Measurements from ENCODE around the gene GATD1. TPM values are rescaled to one million over a fixed set of nuclear protein-coding genes. Genes with fewer than 3 reads are reported as not detected.
A peak's percentile ranks its signal among the peaks of the same experiment; 100 is the strongest.

GATD1 gene, protein sequence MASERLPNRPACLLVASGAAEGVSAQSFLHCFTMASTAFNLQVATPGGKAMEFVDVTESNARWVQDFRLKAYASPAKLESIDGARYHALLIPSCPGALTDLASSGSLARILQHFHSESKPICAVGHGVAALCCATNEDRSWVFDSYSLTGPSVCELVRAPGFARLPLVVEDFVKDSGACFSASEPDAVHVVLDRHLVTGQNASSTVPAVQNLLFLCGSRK
- polyA plus RNA-seq (2011; rRNA removed) (14.5 and 16.8 TPM in 2 replicates), polyA plus RNA-seq (2017; fragmentation: RNase III; extraction: RNeasy Plus Mini Kit Qiagen cat#74134 plus additional on column Dnase treatment) (41.9 to 43.5 TPM (median 43.1 TPM) in 3 replicates), polyA minus RNA-seq (2011; rRNA and poly(A)+ RNA removed) (8.6 and 9.5 TPM in 2 replicates)
- 82.8 and 96.7 TPM in 2 replicates for polyA plus RNA-seq (2012; cell fraction: cytosol; rRNA removed)
- polyA plus RNA-seq (2012; cell fraction: nucleus; rRNA removed), result 296 and 428 TPM in 2 replicates

GRCh38 chr11:777288-778255, at the start of gene GATD1:
GATD1 (minus strand) TSS chr11:777487; CDS start chr11:777462, 25 bp downstream.
- FAIRE-seq (no peak), ATAC-seq (peak; percentile 75 to 77), DNase-seq (ENCODE audit: low read depth in 1 of 2, low spot score in 1 of 2) (peak; percentile 87 to 96)
- POLR2A ChIA-PET, result interaction anchor here (0.6 to 1.5 kb wide), 7 partner anchors 8 to 42 kb away, joined by 3 to 5 read pairs (median 4); partner anchors contain the start of genes CEND1 and TALDO1
- Histone ChIP-seq H3K27ac (peak within 1 kb of the TSS; percentile 91 to 95), H3K4me3 (peak within 1 kb of the TSS; percentile 84), H3K4me2 (peak within 1 kb of the TSS; percentile 100), H3K4me1 (peaks cover 43% of the 10 kb centered on the region), H3K9me3 (no peaks in the 10 kb centered on the region)
- TF ChIP-seq NPAS2 (CRISPR knock-in tag; IDR thresholded peaks at IDR 0.05; ENCODE audit: borderline replicate concordance) (peak; percentile 60; the same call in 1 of the 2 replicates), POLR2A (IDR thresholded peaks at IDR 0.05; ENCODE audit: low read length) (peak; percentile 95), PHF8 (IDR thresholded peaks at IDR 0.05; ENCODE audit: borderline replicate concordance, low read depth) (peak; percentile 73; the same call in 1 of the 2 replicates), BHLHE40 (IDR thresholded peaks at IDR 0.05; ENCODE audit: low read depth, low read length) (peak; percentile 65; the same call in 1 of the 2 replicates), BCL3 (IDR thresholded peaks at IDR 0.05) (peak; percentile 92; the same call in 2 of the 3 replicates), JUN (IDR thresholded peaks at IDR 0.05) (peak; percentile 69 to 93; a peak in 4 of 5 replicates), NR3C1 (IDR thresholded peaks at IDR 0.05) (no peak), MAX (IDR thresholded peaks at IDR 0.05) (peak; percentile 47; the same call in 1 of the 2 replicates), MAFK (IDR thresholded peaks at IDR 0.05; ENCODE audit: partially characterized antibody) (no peak)
- CTCF ChIA-PET, result interaction anchor here (0.8 to 5.7 kb wide), 8 partner anchors 9 to 75 kb away, joined by 3 to 44 read pairs (median 4); partner anchors contain the start of gene CEND1
- WGBS (ENCODE audit: missing lambda C conversion rate), result 9% methylated on average over 14 of the region's 110 CpGs

GRCh38 chr11:826836-827145, 49.5 kb upstream of the GATD1 start:
- H3K4me2 ChIP-seq, result peak overlapping the region; percentile 87
- POLR2A ChIA-PET, result no interaction called here
- ATAC-seq (no peak), FAIRE-seq (no peak), DNase-seq (ENCODE audit: low read depth in 1 of 2, low spot score in 1 of 2) (no peak)
- no peak for TF ChIP-seq POLR2AphosphoS2 (conservative IDR thresholded peaks at IDR 0.05; ENCODE audit: low read length)
- no peak for TF ChIP-seq CBX2 (IDR thresholded peaks at IDR 0.05; ENCODE audit: borderline replicate concordance, low read depth)
- no peak; the same call in 1 of the 2 replicates for TF ChIP-seq POLR2A (IDR thresholded peaks at IDR 0.05; ENCODE audit: low read length)
- TF ChIP-seq, protein P1, sequence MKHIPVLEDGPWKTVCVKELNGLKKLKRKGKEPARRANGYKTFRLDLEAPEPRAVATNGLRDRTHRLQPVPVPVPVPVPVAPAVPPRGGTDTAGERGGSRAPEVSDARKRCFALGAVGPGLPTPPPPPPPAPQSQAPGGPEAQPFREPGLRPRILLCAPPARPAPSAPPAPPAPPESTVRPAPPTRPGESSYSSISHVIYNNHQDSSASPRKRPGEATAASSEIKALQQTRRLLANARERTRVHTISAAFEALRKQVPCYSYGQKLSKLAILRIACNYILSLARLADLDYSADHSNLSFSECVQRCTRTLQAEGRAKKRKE (CRISPR knock-in tag; IDR thresholded peaks at IDR 0.05; ENCODE audit: low read depth), result no peak
- no peak for TF ChIP-seq JUNB (IDR thresholded peaks at IDR 0.05)
- no peak for TF ChIP-seq ZC3H11A (IDR thresholded peaks at IDR 0.05)
- no peak for TF ChIP-seq TFCP2L1 (CRISPR knock-in tag; IDR thresholded peaks at IDR 0.05)
- peak overlapping the region; percentile 52 for H3K4me3 ChIP-seq
- CTCF ChIA-PET, result interaction anchor here (1.4 kb wide), 1 partner anchor 9 kb away, joined by 4 read pairs; no protein-coding TSS in a partner anchor
- peak overlapping the region; percentile 80 to 88 for H3K27ac ChIP-seq
- peaks cover 57% of the 10 kb centered on the region for H3K4me1 ChIP-seq
- H3K9me3 ChIP-seq, result no peaks in the 10 kb centered on the region
- 29% methylated on average over 9 of the region's 22 CpGs for WGBS (ENCODE audit: missing lambda C conversion rate)

- POLR2A ChIA-PET, result no interaction called here
- FAIRE-seq (no peak), ATAC-seq (no peak), DNase-seq (ENCODE audit: low read depth in 1 of 2, low spot score in 1 of 2) (no peak)
- Histone ChIP-seq H3K4me1 (peaks cover 57% of the 10 kb centered on the region), H3K9me3 (no peaks in the 10 kb centered on the region), H3K4me3 (no peak overlapping the region; the same call in 2 of the 3 replicates), H3K4me2 (peak overlapping the region; percentile 87), H3K27ac (peak overlapping the region in 1 of 2 experiments; percentile 88; a peak in 3 of 6 replicates)
- no peak for TF ChIP-seq HOXB13 (CRISPR knock-in tag; IDR thresholded peaks at IDR 0.05; ENCODE audit: low read depth)
- TF ChIP-seq BHLHE40 (IDR thresholded peaks at IDR 0.05; ENCODE audit: low read depth, low read length), result no peak
- no peak for TF ChIP-seq GATA3 (IDR thresholded peaks at IDR 0.05; ENCODE audit: borderline replicate concordance)
- TF ChIP-seq NR3C1 (IDR thresholded peaks at IDR 0.05), result no peak
- no peak for TF ChIP-seq EHF (CRISPR knock-in tag; IDR thresholded peaks at IDR 0.05)
- no peak for TF ChIP-seq FOSL2 (IDR thresholded peaks at IDR 0.05)
- TF ChIP-seq FOSL2 (CRISPR knock-in tag; IDR thresholded peaks at IDR 0.05), result no peak
- no peak for TF ChIP-seq JUNB (IDR thresholded peaks at IDR 0.05)
- CTCF ChIA-PET, result no interaction called here
- WGBS (ENCODE audit: missing lambda C conversion rate), result 57% methylated on average over 7 of the region's 9 CpGs
These were observed 48.9 kb upstream of the GATD1 start for GRCh38 chr11:826227-826621.

All from A549 (cell line).